ENCODE results near the gene PITX1.

Gene PITX1

DNA sequence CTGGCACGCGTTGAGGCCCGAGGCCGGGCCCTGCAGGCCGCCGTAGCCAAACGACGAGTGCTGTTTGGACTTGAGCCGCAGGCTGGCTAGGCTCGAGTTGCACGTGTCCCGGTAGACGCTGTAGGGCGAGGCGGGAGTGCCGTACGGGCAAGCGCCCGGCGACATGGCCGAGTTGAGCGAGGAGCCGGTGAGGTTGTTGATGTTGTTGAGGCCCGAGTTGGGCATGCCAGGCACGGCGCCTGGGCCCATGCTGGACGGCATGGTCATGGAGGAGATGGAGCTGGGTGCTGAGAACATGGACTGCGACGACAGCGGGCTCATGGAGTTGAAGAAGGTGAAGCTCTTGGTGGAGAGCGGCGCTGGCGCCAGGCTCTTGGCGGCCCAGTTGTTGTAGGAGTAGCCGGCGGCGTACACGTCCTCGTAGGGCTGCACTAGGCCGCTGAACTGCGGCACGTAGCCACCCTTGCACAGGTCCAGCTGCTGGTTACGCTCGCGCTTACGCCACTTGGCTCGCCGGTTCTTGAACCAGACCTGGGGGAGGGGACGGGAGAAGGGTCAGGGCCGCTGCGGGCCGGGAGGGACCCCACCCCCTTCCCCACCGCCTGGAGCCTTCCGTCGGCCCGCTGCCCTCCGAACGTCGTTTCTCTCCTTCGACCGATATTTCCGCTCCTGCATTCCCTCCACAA, 5.1 kb downstream of the PITX1 start:
- no peak for DNase-seq (ENCODE audit: low spot score)

DNA sequence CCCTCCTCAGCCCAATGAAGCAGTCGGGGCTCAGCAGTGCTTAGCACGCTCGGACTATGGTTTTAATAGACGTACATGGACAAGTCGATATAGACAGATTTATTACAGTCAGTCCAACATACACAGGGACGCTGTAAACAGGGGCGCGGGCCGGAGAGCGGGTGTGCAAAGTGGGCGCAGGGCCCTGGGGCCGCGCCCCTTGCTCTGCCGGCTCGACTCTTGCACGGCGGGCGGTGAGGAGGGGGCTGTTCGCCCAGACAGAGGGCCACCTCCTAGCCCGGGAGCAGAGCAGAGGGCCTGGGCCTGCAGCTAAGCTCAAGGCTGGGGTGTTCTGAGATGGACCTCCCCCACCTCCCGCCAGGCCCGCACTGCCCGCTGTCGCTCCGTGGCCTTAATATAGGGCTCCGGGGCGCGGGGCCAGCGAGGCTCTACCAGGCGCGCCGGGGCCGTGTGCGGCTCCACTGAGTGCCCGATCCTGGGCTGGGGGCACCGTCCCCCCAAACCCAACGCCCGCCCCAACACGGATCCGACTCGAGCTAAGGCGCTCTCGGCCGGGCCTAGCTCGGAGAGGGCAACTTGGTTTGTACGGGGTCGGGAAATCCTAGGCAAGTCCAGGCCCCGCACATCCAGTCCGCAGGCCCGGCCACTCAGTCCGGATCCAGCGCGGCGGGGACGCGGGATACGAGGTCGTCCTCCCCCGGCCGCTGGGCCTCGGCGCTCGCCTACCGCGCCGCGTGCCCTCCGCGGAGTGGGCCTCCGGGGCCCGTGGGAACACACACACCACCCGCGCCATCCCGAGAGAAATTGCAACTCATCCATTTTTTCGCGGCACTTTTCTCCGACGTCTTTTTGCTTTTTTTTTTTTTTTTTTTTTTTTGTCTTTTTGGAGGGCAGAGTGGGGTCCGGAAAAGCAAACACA, 6.1 kb downstream of the PITX1 start:
- no peak for DNase-seq (ENCODE audit: low spot score)

DNA sequence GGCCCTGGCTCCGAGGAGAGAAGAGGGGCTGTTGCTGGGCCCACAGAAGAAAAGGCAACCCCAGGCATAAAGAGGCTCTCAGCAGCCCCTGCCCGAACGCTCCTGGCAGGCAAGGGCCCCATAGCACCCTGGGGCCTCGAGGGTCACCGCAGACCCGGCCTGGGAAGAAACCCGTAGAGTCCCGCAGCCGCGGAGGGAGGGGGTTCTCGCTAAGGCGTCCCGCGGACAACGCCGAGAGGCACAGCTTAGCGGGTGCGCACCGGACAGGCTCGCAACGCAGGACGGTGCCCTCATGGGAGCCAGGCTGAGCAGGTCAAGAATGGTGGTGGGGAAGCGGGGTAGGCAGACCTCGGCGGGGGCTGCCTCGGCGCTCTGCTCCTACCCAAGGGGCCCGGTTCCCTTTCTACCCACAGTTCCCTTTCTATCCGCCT, 6.7 kb downstream of the PITX1 start:
- DNase-seq (ENCODE audit: low spot score) = no peak

DNA sequence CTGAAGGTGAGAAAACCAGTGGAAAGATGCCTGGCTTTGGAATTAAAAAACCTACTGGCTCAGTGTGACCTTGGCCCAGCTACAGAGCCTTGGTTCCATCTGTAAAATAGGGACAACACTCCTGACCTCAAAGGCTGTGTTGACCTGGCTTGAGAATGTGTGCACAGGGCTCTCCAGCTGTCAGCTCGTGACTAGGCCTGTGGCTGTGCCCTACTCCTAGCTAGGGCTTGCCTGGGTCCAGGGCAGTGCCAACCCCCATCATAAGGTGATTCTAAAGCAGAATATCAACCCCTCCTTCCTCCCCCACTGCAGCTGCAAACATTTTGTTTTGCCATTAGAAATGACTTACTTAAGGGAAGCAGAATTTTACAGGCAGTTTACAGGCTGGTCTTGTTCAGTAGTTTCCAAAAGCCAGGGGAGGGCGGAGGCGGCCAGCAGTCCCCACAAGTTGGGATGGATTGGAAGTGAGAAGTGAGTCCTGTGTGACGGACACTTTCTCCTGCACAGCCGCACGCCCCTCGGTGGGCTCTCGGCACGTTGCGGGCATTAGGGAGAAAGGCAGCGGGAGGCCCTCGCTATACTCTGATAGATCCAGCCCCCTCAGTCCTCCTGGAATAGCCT, 7.3 kb downstream of the PITX1 start:
- no peak for DNase-seq (ENCODE audit: low spot score)

DNA sequence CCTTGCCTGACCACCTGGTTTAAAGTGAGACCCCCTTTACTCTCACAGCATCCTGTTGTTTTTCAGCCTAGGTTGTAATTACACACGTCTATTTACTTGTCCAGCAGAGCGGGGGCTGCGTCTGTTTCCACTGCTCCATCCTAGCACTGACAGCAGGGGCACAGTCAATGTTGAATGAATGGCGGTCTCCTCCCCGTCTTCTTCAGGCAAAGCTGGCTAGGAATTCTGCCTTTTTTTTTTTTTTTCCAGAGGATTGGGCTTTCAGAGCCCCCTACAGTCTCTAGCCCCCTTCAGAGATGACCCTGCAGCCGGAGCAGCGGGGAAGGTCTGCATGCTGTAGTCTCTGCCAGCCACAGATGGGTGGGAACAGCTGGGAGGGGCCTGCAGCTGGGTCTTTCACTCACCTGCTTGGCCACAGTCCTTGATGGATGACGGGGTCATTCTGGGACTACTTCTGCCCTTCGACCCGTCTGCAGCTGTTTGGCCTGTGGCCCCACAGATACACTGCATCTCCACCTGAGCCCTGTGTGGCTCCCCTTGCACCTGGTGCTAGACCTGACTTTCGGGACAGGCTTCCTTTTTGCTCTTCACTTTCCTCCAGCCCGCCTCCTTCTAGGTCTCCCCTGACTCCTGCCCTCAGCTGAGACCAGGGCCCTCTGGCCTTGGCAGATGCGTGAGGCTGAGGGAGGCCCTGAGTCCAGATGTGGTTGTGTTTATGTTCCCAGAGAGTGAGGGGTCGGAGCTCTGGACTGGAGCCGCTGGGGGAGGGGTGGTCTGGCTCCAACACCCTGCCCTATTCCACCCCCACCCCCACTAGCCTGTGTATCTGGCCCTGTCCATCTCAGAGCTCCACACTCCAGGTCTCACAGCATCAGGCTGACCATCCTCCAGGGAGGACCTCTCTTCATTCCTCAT, 8.0 kb downstream of the PITX1 start:
- DNase-seq (ENCODE audit: low spot score) = no peak

DNA sequence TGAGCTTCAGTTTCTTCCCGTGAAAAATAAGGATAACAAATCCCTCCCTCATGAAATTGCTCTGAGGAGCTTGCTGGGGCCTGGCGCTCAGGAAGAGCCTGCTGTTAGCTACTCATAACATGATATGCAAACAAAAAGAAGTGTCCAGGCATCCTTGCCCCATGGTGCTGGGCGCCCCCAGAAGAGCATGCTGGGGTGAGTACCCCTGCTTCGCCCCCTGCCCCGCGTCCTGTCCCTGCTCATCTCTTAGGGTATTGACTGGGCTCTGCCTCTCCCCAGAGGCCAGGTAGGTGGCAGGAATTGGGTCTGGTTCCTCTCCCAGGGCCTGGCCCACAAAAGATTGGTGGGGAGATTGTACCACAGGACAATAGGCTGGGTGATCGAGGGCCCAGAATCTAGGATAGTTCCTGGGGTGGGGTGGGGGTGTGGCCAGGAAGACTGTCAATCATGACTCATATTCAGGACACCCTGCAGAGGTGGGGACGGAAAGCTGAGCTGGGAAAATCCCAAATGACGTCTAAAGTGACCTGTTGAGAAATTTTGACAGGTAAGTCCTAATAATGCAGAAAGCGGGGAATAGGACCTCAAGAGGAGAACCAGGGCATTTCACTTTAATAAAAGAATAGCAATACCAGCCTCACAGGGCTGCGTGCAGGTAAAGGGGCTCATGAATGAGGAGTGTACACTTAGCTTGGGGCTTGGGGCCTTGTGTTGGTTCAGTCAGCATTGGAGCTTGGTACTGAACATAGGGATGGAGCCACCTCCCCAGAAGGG, 8.9 kb downstream of the PITX1 start:
- DNase-seq (ENCODE audit: low spot score) = no peak

DNA sequence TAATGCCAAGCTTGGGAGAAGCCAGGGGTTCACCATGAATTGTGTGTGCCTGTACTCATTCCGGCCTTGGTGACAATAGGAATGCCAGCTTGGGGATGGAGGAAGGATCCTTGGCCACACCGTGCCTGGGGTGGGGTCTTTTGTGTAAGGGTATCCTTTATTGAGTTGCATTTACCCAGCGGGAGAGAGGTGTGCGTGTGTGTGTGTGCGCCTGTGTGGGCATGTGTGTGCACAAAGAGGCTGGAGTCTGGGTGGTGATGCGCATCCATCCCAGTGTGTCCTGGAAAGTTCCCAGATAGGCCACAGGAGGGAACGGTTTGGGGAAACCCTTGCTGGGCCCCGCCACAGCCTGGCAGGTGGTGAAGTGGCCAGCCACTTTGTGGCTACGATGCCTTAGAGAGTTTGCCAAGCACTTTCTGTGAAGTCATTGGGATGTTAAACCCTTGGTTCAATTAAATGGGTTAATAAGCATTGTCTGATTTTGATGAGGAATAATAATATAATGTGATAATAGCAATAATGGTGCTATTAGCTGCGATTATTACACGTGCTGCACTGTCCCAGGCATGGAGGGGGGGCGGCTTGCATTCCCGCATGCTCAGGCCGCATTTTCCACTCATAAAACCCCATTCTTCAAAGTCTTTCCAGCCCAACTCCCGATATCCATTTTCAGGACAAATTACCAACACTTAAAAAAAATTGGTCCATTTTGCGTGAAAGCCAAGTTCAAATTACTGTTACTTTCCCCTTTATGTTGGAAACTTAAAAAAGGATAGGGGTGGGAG, 13.7 kb downstream of the PITX1 start:
- DNase-seq (ENCODE audit: low spot score) = no peak

DNA sequence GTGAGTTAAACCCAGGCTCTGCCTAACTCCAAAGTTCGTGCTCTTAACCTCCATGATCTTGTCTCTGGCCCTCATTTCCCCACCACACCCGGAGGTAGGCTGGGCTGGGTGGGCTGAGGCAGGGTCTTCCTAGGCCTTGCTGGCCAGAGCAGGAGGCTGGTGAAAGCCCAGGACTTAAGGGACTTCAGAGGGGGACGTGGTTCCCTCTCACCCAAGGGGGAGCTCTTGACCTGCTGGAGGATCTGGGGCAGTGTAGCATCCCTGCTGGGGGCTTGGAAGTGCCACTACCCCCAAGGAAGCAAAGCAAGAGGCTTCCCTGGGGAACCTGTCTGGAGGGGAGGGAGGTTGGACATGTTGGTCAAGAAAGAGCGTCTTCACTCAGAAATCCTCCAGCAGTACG, 14.7 kb downstream of the PITX1 start:
- no peak for DNase-seq (ENCODE audit: low spot score)

DNA sequence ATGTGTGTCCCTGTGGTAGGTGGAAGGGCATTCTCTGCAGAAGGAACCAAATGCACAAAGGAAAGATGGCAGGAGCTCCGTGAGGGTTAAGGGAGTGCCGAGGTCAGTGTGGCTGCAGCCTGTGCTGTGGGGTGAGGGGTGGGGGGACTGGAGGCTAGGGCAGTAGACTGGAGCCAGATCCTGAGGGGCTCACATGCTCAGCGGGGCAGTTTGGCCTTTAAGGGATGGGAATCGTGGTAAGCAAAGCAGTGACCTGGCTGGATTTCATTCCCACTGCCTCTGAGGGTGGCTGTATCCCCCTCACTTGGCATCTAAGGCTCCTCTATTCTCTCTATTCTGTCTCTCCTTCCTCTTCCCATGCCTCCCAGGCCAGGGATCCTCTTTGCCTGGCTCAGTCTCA, 15.6 kb downstream of the PITX1 start:
- DNase-seq (ENCODE audit: low spot score) = no peak

DNA sequence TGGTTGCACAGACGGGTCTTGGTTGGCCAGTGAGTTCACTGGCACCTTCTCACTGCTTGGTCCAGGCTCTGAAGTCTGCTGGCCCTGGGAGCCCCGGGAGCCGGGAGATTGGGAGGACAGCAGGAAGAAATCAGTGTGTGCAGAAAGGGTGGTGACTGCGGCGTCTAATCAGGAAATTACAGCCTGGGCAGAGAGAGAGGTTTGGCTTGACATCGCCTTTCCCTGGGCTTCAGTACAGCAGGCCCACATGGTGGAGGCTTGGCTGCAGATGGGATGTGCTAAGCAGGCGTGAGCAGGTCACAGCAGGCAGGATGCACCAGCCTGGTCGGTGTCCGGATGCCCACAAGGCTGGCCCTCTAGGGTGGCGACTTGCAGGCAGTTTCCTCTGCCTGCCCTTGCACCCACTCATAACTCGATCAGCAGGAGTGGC, 17.2 kb downstream of the PITX1 start:
- no peak for DNase-seq (ENCODE audit: low spot score)

DNA sequence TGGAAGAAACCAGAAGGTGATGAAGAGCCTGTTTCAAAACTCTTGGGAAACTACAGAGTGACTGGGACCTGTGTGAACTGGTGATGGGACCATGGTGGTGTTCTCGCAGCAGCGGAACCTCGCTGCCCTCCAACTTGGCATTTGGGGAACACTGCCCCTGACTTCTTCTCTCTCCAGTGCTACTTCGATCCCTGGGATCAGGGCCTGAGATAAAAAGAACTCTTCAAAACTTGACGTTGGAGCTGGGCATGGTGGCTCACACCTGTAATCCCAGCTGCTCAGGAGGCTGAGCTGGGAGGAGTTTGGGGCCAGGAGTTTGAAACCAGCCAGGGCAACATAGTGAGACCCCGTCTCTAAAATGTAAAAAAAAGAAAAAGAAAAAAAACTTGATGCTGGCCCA, 18.1 kb downstream of the PITX1 start:
- no peak for DNase-seq (ENCODE audit: low spot score)

DNA sequence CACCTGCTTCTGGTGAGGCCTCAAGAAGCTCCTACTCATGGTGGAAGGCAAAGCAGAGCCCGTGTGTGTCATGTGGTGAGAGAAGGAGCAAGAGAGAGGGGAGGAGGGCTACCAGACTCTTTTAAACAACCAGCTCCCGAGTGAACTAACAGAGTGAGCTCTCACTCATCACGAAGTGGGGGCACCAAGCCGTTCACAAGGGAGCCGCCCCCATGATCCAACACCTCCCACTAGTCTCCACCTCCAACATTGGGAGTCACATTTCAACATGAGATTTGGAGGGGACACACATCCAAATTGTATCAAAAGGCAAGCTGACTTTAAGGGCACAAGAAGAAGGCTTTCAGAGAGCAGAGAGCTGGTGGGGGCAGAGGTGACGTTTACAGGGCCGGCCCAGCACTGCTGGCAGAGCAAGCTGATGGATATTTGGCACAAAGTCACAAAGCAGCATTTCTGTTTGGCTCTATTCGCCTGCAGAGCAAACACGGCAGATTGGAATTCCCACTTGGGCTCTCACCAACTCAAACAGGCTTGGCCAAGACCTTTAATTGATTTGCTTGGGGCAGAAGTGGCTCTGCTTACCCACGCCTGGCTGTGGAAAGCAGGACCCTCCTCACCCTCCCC, 20.0 kb downstream of the PITX1 start:
- no peak for DNase-seq (ENCODE audit: low spot score)

DNA sequence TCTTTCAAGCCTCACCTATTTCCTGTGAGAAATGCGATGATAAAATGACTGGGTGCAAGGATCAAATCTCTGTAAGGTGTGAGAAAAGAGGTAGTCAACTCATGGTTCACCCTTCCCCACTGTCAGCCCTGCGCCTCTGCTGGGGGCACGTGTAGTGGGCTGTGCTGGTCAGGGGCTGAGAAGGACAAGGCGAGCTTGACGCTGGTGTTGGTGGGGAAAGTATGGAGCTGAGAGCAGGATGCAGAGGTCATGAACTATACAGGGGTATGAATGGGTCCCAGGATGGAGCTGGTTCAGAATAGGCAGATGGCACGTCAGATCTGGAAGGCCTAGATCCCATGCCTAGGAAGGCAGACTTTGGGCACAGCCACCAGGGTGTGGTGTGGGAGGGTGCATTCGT, 20.6 kb downstream of the PITX1 start:
- no peak for DNase-seq (ENCODE audit: low spot score)

DNA sequence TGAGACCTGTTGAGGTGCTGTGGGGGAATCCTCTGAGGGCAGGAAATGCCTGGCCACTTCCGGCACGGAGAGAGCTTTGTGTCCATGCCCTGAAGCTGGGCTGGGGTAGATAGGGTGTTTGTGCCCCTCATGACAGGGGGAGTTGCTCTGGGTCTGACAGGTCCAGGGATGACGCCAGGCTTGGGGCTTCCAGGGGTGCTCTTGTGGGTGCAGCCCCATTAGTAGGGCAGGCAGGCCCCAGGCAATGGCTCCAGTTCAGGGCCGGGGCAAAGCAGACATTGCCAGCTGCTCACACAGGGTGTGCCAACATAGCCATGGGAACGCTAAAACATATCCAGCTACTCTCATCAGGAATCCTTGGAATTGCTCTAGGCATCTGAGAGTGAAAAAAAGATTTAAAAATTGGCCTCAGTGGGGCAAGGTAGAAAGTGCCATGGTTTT, 21.1 kb downstream of the PITX1 start:
- DNase-seq (ENCODE audit: low spot score) = no peak

DNA sequence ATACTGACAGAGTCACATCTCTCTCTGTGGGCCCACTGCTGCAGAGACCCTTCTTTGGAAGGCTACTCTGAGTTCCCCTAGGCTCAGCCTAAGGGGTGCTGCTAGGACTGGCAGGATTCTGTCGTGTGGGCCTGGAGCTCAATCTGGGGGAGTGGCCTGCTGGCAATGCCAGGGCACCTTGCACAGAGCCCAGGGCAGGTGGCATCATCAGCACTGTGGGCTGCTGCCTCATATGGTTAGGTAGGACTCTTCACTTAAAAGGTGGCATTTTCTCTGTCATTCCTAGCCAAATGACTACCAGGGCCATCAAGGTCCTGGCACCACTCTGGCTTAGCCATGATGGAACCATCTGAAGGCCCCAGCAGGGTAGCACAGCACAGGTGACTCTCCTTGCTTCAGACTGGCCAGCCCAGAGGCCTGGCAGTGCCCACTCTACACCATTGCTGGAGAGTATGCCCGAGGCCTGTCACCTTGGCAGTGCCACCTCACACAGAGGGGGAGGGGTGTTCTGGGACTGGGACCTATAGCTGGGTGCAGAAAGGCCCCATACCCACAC, 21.9 kb downstream of the PITX1 start:
- no peak for DNase-seq (ENCODE audit: low spot score)

DNA sequence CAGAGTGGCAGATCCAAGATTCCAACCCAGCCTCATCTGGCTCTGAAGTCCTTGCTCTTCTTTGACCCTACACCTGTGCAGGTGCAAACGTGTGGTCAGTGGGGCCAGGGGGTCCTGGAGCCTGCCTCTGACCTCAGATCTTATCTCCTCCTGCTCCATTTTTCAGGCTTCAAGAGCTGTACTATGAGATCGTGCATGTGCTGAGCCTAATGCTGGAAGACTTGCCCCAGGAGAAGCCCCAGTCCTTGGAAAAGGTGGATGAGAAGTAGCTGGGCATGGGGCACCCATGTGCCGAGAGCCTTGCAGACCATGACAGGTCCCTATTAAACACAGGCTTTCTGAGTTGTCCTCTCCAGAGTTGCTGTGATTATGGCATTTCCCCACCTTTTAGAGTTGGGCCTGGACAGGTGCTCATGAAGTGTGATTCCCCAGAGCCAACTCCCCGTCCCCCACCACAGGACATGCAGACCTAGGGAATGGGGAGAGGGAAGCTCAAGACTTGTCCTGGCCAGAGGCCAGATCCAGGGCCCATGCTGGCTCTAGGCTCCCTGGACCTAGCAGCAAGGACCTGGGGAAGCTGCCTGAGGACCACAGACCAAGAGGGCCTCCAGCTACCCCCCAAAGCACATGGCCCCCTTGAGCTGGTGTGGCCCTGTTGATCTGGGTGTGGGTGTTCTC, 22.5 kb downstream of the PITX1 start:
- no peak for DNase-seq (ENCODE audit: low spot score)

DNA sequence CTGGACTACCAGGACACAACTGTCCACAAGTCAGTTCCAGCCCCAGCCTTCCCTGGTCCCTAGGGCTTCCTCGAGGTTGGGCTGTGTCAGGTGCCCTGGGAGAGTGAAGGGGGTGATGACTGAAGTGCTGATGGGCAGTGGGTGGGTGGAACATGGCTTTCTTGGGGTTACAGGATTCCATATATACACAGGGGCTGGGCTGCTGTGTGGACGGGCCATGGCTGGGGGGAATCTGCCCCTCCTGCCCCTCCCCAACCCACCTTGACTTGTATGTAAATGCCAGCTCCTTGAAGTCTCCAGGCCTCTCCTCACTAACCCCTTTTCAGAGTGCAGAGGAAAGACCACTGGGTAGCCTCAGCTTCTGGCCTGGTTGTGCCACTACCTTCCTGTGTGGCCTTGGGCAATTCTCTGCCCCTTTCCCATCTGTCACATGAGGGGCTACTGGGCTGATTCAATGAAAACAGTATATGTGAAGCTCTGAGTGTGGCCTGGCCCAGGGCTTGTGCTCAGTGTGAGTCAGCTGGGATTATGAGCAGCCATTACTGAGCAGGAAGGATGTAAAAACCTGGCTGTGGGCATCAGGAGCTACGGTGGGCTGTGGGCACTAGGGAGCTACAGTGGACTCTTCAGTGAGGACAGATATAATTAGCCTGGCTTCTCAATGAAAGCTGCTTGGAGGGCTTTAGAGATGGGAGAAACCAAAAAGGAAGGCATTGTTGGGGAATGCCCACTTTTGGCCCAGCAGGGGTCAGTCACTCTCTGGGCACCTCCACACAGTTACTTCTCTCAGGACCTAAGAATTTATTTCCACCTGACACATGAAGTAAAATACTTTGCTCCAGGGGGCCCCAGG, 23.3 kb downstream of the PITX1 start:
- DNase-seq (ENCODE audit: low spot score) = no peak

Data from activated CD4-positive, alpha-beta T cell treated with anti-CD3 and anti-CD28 coated beads, Interleukin-2, Interleukin-4, amounts not matched to agents 100 ng/mL and 50 ng/mL, durations not matched to agents 16 hours and 8 hours (primary cell).